Breast epithelium (tissue), 3 donors: ENCODE results near the gene MTHFD2L.

ENCODE experiments used
- POLR2A ChIP-seq: fragments of 450-650 bp; IDR thresholded peaks from one replicate; pipeline ENCODE4 v1.6.1; 2016; ENCODE audit warnings: antibody characterized with exemption, mild to moderate bottlenecking, moderate library complexity
- POLR2AphosphoS5 ChIP-seq, 3 donors: sonication (generic); formaldehyde crosslinking; IDR thresholded peaks; one replicate each; pipeline ENCODE4 v1.6.1; 2017; ENCODE audit warnings: antibody characterized with exemption in 3 of 3
- TF ChIP-seq, protein P1 (sequence below), 3 donors: fragments of 450-650 bp; IDR thresholded peaks; one replicate each; pipeline ENCODE4 v1.5.1; 2016 to 2017; ENCODE audit warnings: antibody characterized with exemption in 3 of 3, mild to moderate bottlenecking in 3 of 3, moderate library complexity in 3 of 3

DNA sequence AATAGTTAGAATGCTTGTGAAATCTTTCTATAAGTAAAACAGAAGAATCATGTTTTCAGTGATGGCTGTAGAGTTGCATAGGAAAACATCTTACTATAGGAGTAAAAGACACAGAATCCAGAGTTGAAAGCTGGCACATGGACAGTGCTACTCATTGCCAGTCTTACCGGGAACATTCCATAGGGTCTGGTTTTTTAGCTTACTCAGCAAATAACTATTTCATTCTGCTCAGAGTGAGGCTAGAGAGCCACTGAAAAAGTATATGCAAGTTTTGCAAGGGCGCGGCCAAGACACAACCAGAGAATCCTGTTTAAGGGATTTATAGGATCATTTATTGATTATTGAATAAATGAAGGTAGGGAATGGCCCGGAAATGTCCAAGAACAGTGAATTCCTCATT is 60.3 kb downstream of the MTHFD2L start:
- TF ChIP-seq, protein P1, sequence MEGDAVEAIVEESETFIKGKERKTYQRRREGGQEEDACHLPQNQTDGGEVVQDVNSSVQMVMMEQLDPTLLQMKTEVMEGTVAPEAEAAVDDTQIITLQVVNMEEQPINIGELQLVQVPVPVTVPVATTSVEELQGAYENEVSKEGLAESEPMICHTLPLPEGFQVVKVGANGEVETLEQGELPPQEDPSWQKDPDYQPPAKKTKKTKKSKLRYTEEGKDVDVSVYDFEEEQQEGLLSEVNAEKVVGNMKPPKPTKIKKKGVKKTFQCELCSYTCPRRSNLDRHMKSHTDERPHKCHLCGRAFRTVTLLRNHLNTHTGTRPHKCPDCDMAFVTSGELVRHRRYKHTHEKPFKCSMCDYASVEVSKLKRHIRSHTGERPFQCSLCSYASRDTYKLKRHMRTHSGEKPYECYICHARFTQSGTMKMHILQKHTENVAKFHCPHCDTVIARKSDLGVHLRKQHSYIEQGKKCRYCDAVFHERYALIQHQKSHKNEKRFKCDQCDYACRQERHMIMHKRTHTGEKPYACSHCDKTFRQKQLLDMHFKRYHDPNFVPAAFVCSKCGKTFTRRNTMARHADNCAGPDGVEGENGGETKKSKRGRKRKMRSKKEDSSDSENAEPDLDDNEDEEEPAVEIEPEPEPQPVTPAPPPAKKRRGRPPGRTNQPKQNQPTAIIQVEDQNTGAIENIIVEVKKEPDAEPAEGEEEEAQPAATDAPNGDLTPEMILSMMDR (IDR thresholded peaks at IDR 0.05): no peak
- TF ChIP-seq POLR2A: no peak
- no peak for TF ChIP-seq POLR2AphosphoS5 (IDR thresholded peaks at IDR 0.05)
